ENCODE data around the gene DENND2D.

DENND2D gene

GRCh38 chr1:111195002-111195684 lies 5.3 kb downstream of the DENND2D start:
- POLR2A ChIA-PET, result no interaction called here
- H3K9me3 ChIP-seq (ENCODE audit: control insufficient read depth, insufficient read depth, low read depth, low read length), result no peaks in the 10 kb centered on the region
- H3K4me1 ChIP-seq (ENCODE audit: control insufficient read depth, insufficient read depth, low read length), result no peaks in the 10 kb centered on the region
- H3K4me3 ChIP-seq (ENCODE audit: low read depth, low read length), result no peak overlapping the region
- CTCF ChIA-PET, result interaction anchor here (0.7 kb wide), 1 partner anchor 72 kb away, joined by 4 read pairs; no protein-coding TSS in a partner anchor
- H3K36me3 ChIP-seq (ENCODE audit: control insufficient read depth in 2 of 2, insufficient read depth in 1 of 2, low read length in 2 of 2), result no peaks in the 10 kb centered on the region
- TF ChIP-seq ZNF776 (tag by site-specific recombination; IDR thresholded peaks at IDR 0.05; ENCODE audit: borderline replicate concordance) (no peak), ZNF529 (tag by site-specific recombination; IDR thresholded peaks at IDR 0.05; ENCODE audit: insufficient replicate concordance) (no peak), ZNF223 (tag by site-specific recombination; IDR thresholded peaks at IDR 0.05) (no peak), ZNF580 (tag by site-specific recombination; IDR thresholded peaks at IDR 0.05) (no peak), ATF2 (tag by site-specific recombination; IDR thresholded peaks at IDR 0.05; ENCODE audit: low read depth) (no peak), ZFHX2 (tag by site-specific recombination; conservative IDR thresholded peaks at IDR 0.05) (no peak), ZNF639 (tag by site-specific recombination; IDR thresholded peaks at IDR 0.05) (no peak), ZNF221 (tag by site-specific recombination; IDR thresholded peaks at IDR 0.05; ENCODE audit: borderline replicate concordance) (no peak), SP7 (tag by site-specific recombination; IDR thresholded peaks at IDR 0.05) (no peak), CTCF (tag by site-specific recombination; IDR thresholded peaks at IDR 0.05) (no peak), ZNF585B (tag by site-specific recombination; IDR thresholded peaks at IDR 0.05) (no peak), BCL11A (tag by site-specific recombination; IDR thresholded peaks at IDR 0.05; ENCODE audit: low read depth) (no peak), ZNF530 (tag by site-specific recombination; IDR thresholded peaks at IDR 0.05; ENCODE audit: low read depth) (no peak), PRDM1 (tag by site-specific recombination; IDR thresholded peaks at IDR 0.05) (no peak), ZNF302 (tag by site-specific recombination; IDR thresholded peaks at IDR 0.05; ENCODE audit: low read depth) (no peak), ZNF211 (tag by site-specific recombination; IDR thresholded peaks at IDR 0.05; ENCODE audit: low read depth) (no peak), ZNF600 (tag by site-specific recombination; IDR thresholded peaks at IDR 0.05) (no peak), ZNF391 (tag by site-specific recombination; IDR thresholded peaks at IDR 0.05; ENCODE audit: borderline replicate concordance, low read depth) (no peak), ZXDB (tag by site-specific recombination; IDR thresholded peaks at IDR 0.05) (no peak)
- no peak overlapping the region for H3K27ac ChIP-seq (ENCODE audit: extremely low read depth, low read depth, low read length)

GRCh38 chr1:111193712-111194480 lies 6.5 kb downstream of the DENND2D start:
- Histone ChIP-seq H3K36me3 (ENCODE audit: control insufficient read depth in 2 of 2, insufficient read depth in 1 of 2, low read length in 2 of 2) (peaks cover 0 to 1% of the 10 kb centered on the region in 2 experiments; a peak in 1 of 3 replicates), H3K4me3 (ENCODE audit: low read depth, low read length) (no peak overlapping the region), H3K27ac (ENCODE audit: extremely low read depth, low read depth, low read length) (no peak overlapping the region), H3K4me1 (ENCODE audit: control insufficient read depth, insufficient read depth, low read length) (no peaks in the 10 kb centered on the region), H3K9me3 (ENCODE audit: control insufficient read depth, insufficient read depth, low read depth, low read length) (no peaks in the 10 kb centered on the region)
- POLR2A ChIA-PET, result no interaction called here
- CTCF ChIA-PET, result interaction anchor here (0.6 to 0.7 kb wide), 2 partner anchors 200 to 304 kb away, joined by 3 to 4 read pairs; no protein-coding TSS in a partner anchor
- TF ChIP-seq KLF1 (tag by site-specific recombination; IDR thresholded peaks at IDR 0.05) (no peak), PRDM1 (tag by site-specific recombination; IDR thresholded peaks at IDR 0.05) (no peak), ZSCAN30 (tag by site-specific recombination; IDR thresholded peaks at IDR 0.05) (no peak), ZNF629 (tag by site-specific recombination; IDR thresholded peaks at IDR 0.05) (no peak), ZNF324 (tag by site-specific recombination; IDR thresholded peaks at IDR 0.05) (no peak), KLF17 (tag by site-specific recombination; IDR thresholded peaks at IDR 0.05) (no peak), ZBTB1 (tag by site-specific recombination; IDR thresholded peaks at IDR 0.05) (no peak), ZNF660 (tag by site-specific recombination; IDR thresholded peaks at IDR 0.05) (no peak), ZNF488 (tag by site-specific recombination; IDR thresholded peaks at IDR 0.05) (no peak)
